NOMO-1 treated with dmso at 0.1 percent for 144 hours (cell line): Measurements from ENCODE around the gene SCYGR4.
"Not testable (repeated sequence)": the region's sequence is repeated elsewhere in the genome, so short reads cannot be mapped to it uniquely, and the experiment has no call there.

Experiments used
- DNase-seq: peaks from one replicate; lab custom pipeline; 2025; ENCODE audit not compliant: unreplicated experiment; lab: John Stamatoyannopoulos, UW

Gene SCYGR4

DNA sequence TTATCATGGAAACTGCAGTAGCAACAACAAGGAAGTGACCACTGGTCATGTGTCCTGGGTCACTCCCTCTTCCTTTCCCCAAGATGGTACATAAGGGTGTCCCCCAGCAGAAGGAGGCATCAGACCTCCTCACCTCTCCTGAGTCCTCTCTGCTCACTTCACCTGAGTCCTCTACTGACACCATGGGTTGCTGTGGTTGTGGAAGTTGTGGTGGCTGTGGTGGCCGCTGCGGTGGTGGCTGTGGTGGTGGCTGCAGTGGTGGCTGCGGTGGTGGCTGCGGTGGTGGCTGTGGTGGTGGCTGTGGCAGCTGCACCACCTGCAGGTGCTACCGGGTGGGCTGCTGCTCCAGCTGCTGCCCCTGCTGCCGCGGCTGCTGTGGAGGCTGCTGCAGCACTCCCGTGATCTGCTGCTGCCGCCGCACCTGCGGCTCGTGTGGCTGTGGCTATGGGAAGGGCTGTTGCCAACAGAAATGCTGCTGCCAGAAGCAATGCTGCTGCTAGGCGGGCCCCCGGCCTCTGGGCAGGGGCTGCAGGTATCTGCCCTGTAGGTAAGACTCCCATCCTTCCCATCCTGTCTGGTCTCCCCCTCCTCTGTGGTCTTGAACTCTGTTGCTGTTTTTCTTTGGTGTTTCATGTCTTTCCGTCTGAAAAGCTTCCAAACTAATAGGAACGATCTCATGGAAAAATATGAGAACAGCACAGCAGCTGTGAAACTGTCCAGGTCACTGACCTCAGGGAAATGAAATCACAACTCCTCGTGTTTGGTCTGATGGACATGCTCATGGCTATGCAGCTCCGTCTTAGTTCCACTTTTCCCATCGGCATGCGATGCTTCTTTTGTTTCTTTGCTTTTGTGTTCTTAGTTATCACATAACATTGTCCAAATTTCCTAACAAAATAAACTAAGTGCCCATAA lies at the start of gene SCYGR4:
SCYGR4 (plus strand) TSS at position 183 of the 915 bp plus-strand sequence; CDS start at position 183, 0 bp downstream.
- no peak for DNase-seq

GRCh38 chr2:227568852-227569169 lies 48.5 kb upstream of the SCYGR4 start:
- no peak for DNase-seq

GRCh38 chr2:227570615-227571014 lies 46.7 kb upstream of the SCYGR4 start:
- DNase-seq: no peak

- DNase-seq: no peak
These were observed 41.2 kb upstream of the SCYGR4 start for GRCh38 chr2:227576110-227576509.

GRCh38 chr2:227576812-227577211 lies 40.5 kb upstream of the SCYGR4 start:
- no peak for DNase-seq

GRCh38 chr2:227577555-227577954 lies 39.7 kb upstream of the SCYGR4 start:
- DNase-seq: no peak

DNA sequence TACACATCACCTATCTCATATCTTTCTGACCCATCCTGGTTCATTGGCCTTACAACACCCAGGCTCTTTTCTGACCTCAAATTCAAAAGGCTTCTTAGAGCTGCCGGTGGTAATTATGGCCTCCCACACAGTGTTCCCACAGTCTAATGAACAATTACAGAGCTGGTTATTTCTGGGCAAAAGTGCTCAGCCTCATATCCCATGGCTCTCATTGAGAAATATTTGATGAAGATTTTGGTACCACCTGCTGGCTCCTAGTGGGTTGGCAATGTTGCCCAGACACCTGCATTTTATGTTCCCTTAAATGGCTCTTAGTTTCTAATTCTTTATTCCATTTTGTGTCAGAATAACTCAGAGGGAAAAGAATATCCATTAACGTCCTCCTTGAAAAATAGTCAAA lies 38.7 kb upstream of the SCYGR4 start:
- DNase-seq: no peak

- no peak for DNase-seq
These were observed 37.5 kb upstream of the SCYGR4 start for GRCh38 chr2:227579791-227580190.

DNA sequence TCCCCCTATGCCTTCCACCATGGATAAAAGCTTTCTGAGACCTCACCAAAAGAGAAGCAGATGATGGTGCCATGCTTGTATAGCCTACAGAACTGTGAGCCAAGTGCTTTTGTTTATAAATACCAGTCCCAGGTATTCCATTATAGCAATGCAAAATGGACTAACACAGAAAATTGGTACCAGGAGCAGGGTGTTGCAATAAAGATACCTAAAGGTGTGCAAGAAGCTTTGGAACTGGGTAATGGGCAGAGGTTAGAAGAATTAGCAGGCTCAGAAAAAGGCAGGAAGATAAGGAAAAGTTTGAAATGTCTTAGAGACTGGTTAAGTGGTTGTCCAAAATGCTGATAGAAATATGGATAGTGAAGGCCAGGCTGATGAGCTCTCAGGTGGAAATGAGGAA lies 34.9 kb upstream of the SCYGR4 start:
- no peak for DNase-seq

GRCh38 chr2:227592694-227593387 lies 24.5 kb upstream of the SCYGR4 start:
- DNase-seq: no peak

DNA sequence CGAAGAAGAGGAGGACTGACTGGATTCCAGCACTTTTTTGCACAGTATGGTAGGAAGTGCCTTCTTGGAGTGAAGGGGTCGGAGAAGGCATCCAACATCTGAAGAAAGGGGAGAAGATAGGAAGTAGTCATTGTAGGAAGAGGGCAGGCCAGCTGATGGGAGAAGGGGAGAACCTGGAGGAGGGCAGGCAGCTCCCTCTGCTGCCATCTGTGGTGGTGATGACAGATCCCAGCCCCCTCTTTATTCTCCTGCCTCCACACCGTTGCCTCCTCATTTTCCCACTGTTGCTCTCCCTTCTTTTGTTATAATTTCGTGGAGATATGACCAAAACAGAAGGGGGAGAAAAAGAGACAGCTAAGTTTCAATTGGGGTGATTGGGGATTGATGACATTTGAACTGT lies 21.5 kb upstream of the SCYGR4 start:
- no peak for DNase-seq

- DNase-seq: no peak
These were observed 20.3 kb upstream of the SCYGR4 start for GRCh38 chr2:227597036-227597435.

DNA sequence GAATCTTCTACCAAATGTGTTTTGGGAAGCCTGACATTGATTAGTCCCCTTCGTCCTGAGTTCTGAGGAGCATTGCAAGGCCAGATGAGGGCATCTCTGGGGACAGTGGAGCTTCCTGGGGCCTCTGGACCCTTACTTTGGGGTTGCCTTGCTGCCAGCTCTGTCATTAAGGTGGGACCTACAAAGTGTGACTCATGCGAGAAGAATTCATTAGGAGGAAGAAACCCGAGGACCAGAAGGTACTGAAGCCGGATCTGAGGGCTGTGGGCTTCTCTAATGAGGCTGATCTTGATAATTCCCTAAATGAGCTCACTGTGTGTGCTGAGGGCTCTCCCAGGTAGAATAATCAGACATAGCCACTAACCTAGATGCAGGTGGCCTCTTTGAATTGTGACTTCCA lies 19.3 kb upstream of the SCYGR4 start:
- no peak for DNase-seq

GRCh38 chr2:227598835-227599503 lies 18.3 kb upstream of the SCYGR4 start, which contains the start of gene SCYGR2:
TSS of gene SCYGR2 (plus strand) at chr2:227598893. CDS start at chr2:227598893, 0 bp downstream.
- DNase-seq: not testable (repeated sequence)

GRCh38 chr2:227602358-227602757 lies 14.9 kb upstream of the SCYGR4 start:
- DNase-seq: no peak

DNA sequence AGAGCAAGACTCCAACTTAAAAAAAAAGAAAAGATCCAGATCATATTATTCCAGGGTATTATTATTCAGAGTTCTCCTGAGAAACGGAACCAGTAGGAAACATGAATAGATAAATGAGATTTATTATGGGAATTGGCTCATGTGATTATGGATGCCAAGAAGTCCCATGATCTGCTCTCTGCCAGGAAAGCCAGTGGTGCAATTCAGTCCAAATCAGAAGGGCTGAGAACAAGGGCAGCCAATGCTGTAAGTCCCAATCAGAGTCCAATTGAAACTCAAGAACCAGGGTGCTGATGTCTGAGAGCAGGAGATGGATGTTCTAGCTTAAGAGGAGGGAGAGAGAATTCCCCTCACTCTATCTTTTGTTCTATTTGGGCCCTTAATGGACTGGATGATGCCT lies 10.8 kb upstream of the SCYGR4 start:
- DNase-seq: no peak

- DNase-seq: no peak
These were observed 9.4 kb upstream of the SCYGR4 start for GRCh38 chr2:227607941-227608340.

- DNase-seq: peak; percentile 81
These were observed 8.5 kb upstream of the SCYGR4 start for GRCh38 chr2:227608561-227609338.

DNA sequence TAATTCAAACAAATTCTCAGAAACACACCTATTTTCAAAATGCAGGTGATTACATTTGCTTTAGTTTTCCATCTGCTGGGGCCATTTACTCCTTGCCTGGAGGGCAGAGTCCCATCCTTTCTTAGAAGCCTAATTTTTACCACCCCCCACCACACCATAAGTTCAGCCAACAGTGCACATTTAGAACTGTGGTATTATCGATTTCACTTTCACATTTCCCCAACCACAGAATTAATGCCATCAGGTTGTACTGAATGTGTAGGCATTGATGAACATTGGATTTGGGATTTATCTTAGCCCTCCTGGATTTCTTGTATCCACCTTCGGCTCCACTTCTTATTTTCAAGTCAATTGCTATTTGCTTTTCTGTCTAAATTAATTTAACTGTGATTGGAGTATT lies 7.2 kb upstream of the SCYGR4 start:
- DNase-seq: no peak

DNA sequence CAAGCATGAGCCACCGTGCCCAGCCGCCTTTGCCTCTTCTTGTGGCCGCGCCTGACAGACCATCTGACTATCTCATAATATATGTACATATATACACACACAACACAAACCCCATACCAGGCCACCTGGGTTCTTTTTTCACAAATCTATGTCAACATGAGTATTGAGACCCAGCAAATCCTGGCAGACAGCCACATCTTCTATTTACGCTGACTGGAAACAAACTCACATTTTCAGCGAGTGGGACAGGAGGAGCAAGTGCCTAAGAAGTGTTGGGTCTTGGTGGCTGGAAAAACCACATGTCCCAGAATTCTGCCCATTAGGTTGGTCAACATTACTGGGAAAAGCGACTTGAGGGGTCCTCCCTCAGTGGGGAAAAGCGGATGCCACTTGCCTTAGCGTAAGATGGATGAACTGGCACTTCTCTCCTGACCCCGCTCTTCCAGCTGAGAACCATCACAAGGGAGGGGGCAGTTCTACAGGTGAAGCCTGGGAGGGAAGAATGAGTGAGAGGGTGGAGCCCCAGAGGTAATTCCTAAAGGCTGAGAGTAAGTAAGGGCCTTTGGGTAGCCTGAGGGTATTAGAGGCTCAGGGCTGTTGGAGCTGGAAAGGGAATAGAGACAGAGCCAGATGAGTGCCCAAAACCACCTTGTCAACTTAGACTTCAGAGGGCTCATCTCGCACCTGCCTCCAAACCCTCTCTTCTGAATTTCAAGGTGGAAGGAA lies 4.6 kb upstream of the SCYGR4 start:
- DNase-seq: no peak
